Measurements from ENCODE around the gene IL31. TPM values are rescaled to one million over a fixed set of nuclear protein-coding genes. Genes with fewer than 3 reads are reported as not detected.

The IL31 gene
- total and polyA plus RNA-seq, 2 of the 4 experiments (the other 2 are of a cell fraction), result not detected

DNA sequence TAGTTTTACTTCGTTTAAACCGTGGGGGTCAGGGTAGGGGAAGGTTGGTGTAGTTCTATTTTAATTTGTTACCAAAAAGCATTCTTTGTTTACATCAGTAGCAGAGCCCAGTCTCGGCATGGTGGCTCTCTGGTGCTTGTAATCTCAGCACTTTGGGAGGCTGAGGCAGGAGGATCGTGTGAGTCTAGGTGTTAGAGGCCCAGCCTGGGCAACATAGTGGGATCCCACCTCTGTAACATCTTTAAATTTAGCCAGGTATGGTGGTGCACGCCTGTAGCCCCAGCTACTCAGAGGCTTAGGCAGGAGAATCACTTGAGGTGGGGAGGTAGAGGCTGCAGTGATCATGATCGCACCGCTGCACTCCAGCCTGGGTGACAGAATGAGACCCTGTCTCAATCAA lies 11.1 kb upstream of the IL31 start:
- no peak overlapping the region for H2BK120ac ChIP-seq (ENCODE audit: low read depth, low read length)
- H2BK5ac ChIP-seq (ENCODE audit: low read depth, low read length, poor library complexity, severe bottlenecking), result no peak overlapping the region
- H3K27me3 ChIP-seq (ENCODE audit: control insufficient read depth, insufficient read depth, low read length), result no peaks in the 10 kb centered on the region
- H3K18ac ChIP-seq (ENCODE audit: low read depth, low read length), result no peak overlapping the region
- no peaks in the 10 kb centered on the region for H3K9me1 ChIP-seq (ENCODE audit: insufficient read depth, low read length)
- no CpG with 5 or more reads among the region's 7 CpGs for WGBS, 2 experiments (ENCODE audit: extremely low coverage in 2 of 2, insufficient read length in 1 of 2)
- no peak overlapping the region for H3K27ac ChIP-seq (ENCODE audit: insufficient read depth, low read length)
- BruUV-seq (replicated peaks), result no TSS peak
- dilution Hi-C loops (cut with HindIII; ENCODE audit: low sequenced_read_pairs, unreplicated experiment), result no loop called here
- no peak overlapping the region for H3K4me3 ChIP-seq (ENCODE audit: insufficient read depth, low read depth, low read length)
- ChIA-PET CTCF (no interaction called here), POLR2A (ENCODE audit: unreplicated experiment) (no interaction called here)
- H4K5ac ChIP-seq (ENCODE audit: low read depth, low read length), result no peak overlapping the region
- TF ChIP-seq, protein P1, sequence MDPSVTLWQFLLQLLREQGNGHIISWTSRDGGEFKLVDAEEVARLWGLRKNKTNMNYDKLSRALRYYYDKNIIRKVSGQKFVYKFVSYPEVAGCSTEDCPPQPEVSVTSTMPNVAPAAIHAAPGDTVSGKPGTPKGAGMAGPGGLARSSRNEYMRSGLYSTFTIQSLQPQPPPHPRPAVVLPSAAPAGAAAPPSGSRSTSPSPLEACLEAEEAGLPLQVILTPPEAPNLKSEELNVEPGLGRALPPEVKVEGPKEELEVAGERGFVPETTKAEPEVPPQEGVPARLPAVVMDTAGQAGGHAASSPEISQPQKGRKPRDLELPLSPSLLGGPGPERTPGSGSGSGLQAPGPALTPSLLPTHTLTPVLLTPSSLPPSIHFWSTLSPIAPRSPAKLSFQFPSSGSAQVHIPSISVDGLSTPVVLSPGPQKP (IDR thresholded peaks at IDR 0.05; ENCODE audit: borderline replicate concordance, low read depth, low read length), result no peak
- no peak for TF ChIP-seq MAFK (IDR thresholded peaks at IDR 0.05; ENCODE audit: low read depth, low read length)
- TF ChIP-seq, protein P2, sequence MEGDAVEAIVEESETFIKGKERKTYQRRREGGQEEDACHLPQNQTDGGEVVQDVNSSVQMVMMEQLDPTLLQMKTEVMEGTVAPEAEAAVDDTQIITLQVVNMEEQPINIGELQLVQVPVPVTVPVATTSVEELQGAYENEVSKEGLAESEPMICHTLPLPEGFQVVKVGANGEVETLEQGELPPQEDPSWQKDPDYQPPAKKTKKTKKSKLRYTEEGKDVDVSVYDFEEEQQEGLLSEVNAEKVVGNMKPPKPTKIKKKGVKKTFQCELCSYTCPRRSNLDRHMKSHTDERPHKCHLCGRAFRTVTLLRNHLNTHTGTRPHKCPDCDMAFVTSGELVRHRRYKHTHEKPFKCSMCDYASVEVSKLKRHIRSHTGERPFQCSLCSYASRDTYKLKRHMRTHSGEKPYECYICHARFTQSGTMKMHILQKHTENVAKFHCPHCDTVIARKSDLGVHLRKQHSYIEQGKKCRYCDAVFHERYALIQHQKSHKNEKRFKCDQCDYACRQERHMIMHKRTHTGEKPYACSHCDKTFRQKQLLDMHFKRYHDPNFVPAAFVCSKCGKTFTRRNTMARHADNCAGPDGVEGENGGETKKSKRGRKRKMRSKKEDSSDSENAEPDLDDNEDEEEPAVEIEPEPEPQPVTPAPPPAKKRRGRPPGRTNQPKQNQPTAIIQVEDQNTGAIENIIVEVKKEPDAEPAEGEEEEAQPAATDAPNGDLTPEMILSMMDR (conservative IDR thresholded peaks at IDR 0.05; ENCODE audit: low read depth, low read length), result no peak
- no peak for TF ChIP-seq MXI1 (IDR thresholded peaks at IDR 0.05; ENCODE audit: borderline replicate concordance, low read depth, low read length)
- TF ChIP-seq SMC3 (IDR thresholded peaks at IDR 0.05; ENCODE audit: low read depth, low read length), result no peak
- TF ChIP-seq MAZ (IDR thresholded peaks at IDR 0.05; ENCODE audit: borderline replicate concordance, low read depth, low read length), result no peak
- TF ChIP-seq BHLHE40 (IDR thresholded peaks at IDR 0.05; ENCODE audit: low read depth, low read length), result no peak
- no peak for TF ChIP-seq NFE2L2 (IDR thresholded peaks at IDR 0.05; ENCODE audit: low read depth, low read length)
- no peak for TF ChIP-seq RCOR1 (IDR thresholded peaks at IDR 0.05; ENCODE audit: insufficient replicate concordance, low read length)
- TF ChIP-seq CHD1 (IDR thresholded peaks at IDR 0.05; ENCODE audit: low read depth, low read length), result no peak
- no peaks in the 10 kb centered on the region for H3K79me1 ChIP-seq (ENCODE audit: low read depth in 1 of 2, low read length in 2 of 2)
- no peak overlapping the region for H4K8ac ChIP-seq (ENCODE audit: low read depth in 2 of 2, low read length in 2 of 2)
- DNase-seq, result no peak
- H2BK15ac ChIP-seq (ENCODE audit: low read depth, low read length), result no peak overlapping the region
- H3K4ac ChIP-seq (ENCODE audit: low read depth, low read length), result no peak overlapping the region
- H4K20me1 ChIP-seq (ENCODE audit: insufficient read depth, low read length), result peaks cover 4% of the 10 kb centered on the region; the same call in 1 of the 2 replicates
- H2BK20ac ChIP-seq (ENCODE audit: low read depth, low read length), result no peak overlapping the region
- no peak overlapping the region for H3K14ac ChIP-seq (replicated peaks; ENCODE audit: low read depth, low read length)
- no peak overlapping the region for H3K23ac ChIP-seq (ENCODE audit: low read depth, low read length)
- no peak overlapping the region for H2AFZ ChIP-seq (replicated peaks; ENCODE audit: low read length, poor library complexity)
- no peak overlapping the region for H3K4me2 ChIP-seq (ENCODE audit: low read depth, low read length)
- no peak for ATAC-seq (ENCODE audit: low read depth)
- H3K56ac ChIP-seq (ENCODE audit: extremely low read depth, insufficient read depth, low read length), result no peak overlapping the region
- 0 out of 2 replicates have a peak, but pooled peaks cover 2% of the 10 kb centered on the region for H3K9me3 ChIP-seq (ENCODE audit: control insufficient read depth, insufficient read depth, low read length)
- intact Hi-C loops (cut with micrococcal nuclease), result no loop called here
- H3K9ac ChIP-seq (ENCODE audit: low read depth, low read length), result no peak overlapping the region
- peaks cover 5% of the 10 kb centered on the region; the same call in 1 of the 2 replicates for H3K4me1 ChIP-seq (ENCODE audit: control insufficient read depth, insufficient read depth, low read length)
- H2AK5ac ChIP-seq (ENCODE audit: low read depth, low read length), result no peak overlapping the region
- no peak overlapping the region for H4K91ac ChIP-seq (ENCODE audit: insufficient read depth, low read depth, low read length)
- H3K36me3 ChIP-seq (ENCODE audit: control insufficient read depth, insufficient read depth, low read length), result no peaks in the 10 kb centered on the region
- H2AK9ac ChIP-seq (replicated peaks; ENCODE audit: low read depth, low read length, poor library complexity), result no peak overlapping the region
- in situ Hi-C loops (cut with MboI; ENCODE audit: low sequenced_read_pairs), result no loop called here

Measured in IMR-90 (cell line).